RWPE2 (cell line): ENCODE measurements around the gene NRXN2.
A peak's percentile ranks its signal among the peaks of the same experiment; 100 is the strongest.

Experiments
- ATAC-seq: fragments of 200-7000 bp; cut with Tn5 transposase; 3 replicates; pipeline ENCODE4 v1.9.1; 2021; ENCODE audit warnings: low read depth
- DNase-seq: peaks from one replicate; pipeline ENCODE4 v3.0.0-alpha.2; 2020; ENCODE audit warnings: low spot score
- H3K27ac ChIP-seq: fragments of 450-650 bp; 2 replicates; pipeline ENCODE4 v1.5.1; 2017; ENCODE audit warnings: mild to moderate bottlenecking; ENCODE audit not compliant: poor library complexity, severe bottlenecking
- H3K27me3 ChIP-seq: fragments of 250-450 bp; sonication (Bioruptor Pico); 2 replicates; pipeline ENCODE4 v1.5.1; 2021; ENCODE audit warnings: mild to moderate bottlenecking, moderate library complexity; ENCODE audit not compliant: insufficient read depth, poor library complexity, severe bottlenecking
- H3K36me3 ChIP-seq: fragments of 250-450 bp; sonication (Bioruptor Pico); 2 replicates; pipeline ENCODE4 v1.5.1; 2020; ENCODE audit warnings: low read depth, mild to moderate bottlenecking, moderate library complexity
- H3K4me1 ChIP-seq: fragments of 250-450 bp; sonication (Bioruptor Pico); 2 replicates; pipeline ENCODE4 v1.5.1; 2021; ENCODE audit warnings: mild to moderate bottlenecking, moderate library complexity; ENCODE audit not compliant: insufficient read depth, poor library complexity, severe bottlenecking
- H3K4me3 ChIP-seq: fragments of 250-450 bp; sonication (Bioruptor Pico); 2 replicates; pipeline ENCODE4 v1.5.1; 2021; ENCODE audit warnings: mild to moderate bottlenecking, moderate library complexity; ENCODE audit not compliant: severe bottlenecking
- H3K9me3 ChIP-seq: fragments of 250-450 bp; sonication (Bioruptor Pico); 2 replicates; pipeline ENCODE4 v1.5.1; 2021; ENCODE audit warnings: mild to moderate bottlenecking, moderate library complexity; ENCODE audit not compliant: severe bottlenecking
- TF ChIP-seq, protein P1 (sequence below): fragments of 450-650 bp; IDR thresholded peaks from one replicate; pipeline ENCODE4 v1.5.1; 2017; ENCODE audit warnings: mild to moderate bottlenecking, moderate library complexity; ENCODE audit not compliant: poor library complexity, severe bottlenecking

Gene NRXN2

DNA sequence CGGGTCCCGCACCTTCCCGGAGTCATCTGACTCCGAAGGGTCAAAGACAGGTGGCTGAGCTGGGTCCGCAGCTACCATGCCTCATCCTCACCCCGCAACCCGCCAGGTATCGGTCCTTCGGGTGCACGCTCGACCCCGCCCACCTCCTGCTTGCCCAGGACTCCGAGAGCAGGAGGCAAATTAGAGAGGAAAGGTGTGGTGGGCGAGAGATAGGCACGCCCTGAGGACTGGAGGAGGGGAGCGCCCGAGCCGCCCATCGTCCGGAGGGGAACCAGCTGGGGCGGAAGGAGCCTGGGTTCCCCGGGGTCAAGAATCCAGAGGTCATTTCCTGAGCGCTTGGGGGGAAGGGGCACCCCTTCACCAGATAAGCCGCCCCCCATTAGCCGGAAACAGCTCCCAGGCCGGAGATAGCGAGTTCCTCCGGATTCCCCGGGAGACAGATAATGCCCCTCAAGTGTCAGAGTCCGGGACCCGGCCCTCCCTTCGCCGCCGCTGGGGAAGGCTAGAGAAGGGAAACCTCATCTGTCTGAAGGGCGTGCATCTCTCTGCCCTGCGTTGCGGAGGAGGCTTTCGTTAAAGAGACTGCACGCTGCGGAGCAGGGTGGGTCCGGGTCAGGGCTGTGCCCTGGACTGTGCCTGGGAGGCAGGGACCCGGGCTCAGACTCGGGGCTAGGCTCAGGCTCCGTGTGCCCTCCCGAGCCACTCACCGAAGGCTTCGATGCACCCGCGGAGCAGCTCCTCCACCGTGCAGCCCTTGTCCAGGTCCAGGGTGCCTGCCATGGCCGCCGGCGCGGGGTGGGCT, 19.3 kb upstream of the NRXN2 start:
- no peaks in the 10 kb centered on the region for H3K9me3 ChIP-seq
- H3K36me3 ChIP-seq = no peaks in the 10 kb centered on the region
- DNase-seq (no peak), ATAC-seq (peak; percentile 19)
- no peak overlapping the region for H3K27ac ChIP-seq
- TF ChIP-seq, protein P1, sequence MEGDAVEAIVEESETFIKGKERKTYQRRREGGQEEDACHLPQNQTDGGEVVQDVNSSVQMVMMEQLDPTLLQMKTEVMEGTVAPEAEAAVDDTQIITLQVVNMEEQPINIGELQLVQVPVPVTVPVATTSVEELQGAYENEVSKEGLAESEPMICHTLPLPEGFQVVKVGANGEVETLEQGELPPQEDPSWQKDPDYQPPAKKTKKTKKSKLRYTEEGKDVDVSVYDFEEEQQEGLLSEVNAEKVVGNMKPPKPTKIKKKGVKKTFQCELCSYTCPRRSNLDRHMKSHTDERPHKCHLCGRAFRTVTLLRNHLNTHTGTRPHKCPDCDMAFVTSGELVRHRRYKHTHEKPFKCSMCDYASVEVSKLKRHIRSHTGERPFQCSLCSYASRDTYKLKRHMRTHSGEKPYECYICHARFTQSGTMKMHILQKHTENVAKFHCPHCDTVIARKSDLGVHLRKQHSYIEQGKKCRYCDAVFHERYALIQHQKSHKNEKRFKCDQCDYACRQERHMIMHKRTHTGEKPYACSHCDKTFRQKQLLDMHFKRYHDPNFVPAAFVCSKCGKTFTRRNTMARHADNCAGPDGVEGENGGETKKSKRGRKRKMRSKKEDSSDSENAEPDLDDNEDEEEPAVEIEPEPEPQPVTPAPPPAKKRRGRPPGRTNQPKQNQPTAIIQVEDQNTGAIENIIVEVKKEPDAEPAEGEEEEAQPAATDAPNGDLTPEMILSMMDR = no peak
- H3K27me3 ChIP-seq = peaks cover 23% of the 10 kb centered on the region
- H3K4me1 ChIP-seq = no peaks in the 10 kb centered on the region
- H3K4me3 ChIP-seq = peak overlapping the region; percentile 25

- TF ChIP-seq, protein P1 = no peak
- DNase-seq (no peak), ATAC-seq (no peak)
- H3K27me3 ChIP-seq = peaks cover 23% of the 10 kb centered on the region
- no peaks in the 10 kb centered on the region for H3K36me3 ChIP-seq
- H3K4me1 ChIP-seq = no peaks in the 10 kb centered on the region
- no peaks in the 10 kb centered on the region for H3K9me3 ChIP-seq
- no peak overlapping the region for H3K4me3 ChIP-seq
- H3K27ac ChIP-seq = no peak overlapping the region
Observed at GRCh38 chr11:64741375-64742086, 18.5 kb upstream of the NRXN2 start.

GRCh38 chr11:64739871-64740270, 16.9 kb upstream of the NRXN2 start:
- Histone ChIP-seq H3K36me3 (no peaks in the 10 kb centered on the region), H3K9me3 (no peaks in the 10 kb centered on the region), H3K27me3 (peaks cover 15% of the 10 kb centered on the region), H3K4me3 (no peak overlapping the region), H3K4me1 (no peaks in the 10 kb centered on the region), H3K27ac (no peak overlapping the region)
- DNase-seq = no peak
- no peak for ATAC-seq
- TF ChIP-seq, protein P1 = no peak

DNA sequence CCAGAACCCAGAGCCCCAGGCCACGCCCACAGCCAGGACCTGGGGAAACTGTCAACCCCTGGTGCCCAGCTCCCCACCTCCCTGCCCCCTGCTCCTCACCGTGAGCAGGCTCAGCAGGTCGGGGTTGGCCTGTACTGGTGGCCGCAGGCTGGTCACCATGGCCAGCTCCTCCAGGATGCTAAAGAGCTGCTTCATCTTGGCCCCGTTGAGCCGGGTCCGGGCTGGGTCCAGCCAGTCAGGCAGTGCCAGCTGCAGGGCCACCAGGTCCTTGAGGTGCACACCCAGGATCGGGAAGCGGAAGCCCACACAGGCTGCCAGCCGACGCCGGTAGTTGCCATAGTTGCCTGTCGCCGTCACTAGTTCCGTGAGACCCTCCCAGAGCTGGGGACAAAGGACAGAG, 13.7 kb upstream of the NRXN2 start:
- no peaks in the 10 kb centered on the region for H3K36me3 ChIP-seq
- no peak for DNase-seq
- no peaks in the 10 kb centered on the region for H3K9me3 ChIP-seq
- TF ChIP-seq, protein P1 = no peak
- no peak for ATAC-seq
- H3K27ac ChIP-seq = no peak overlapping the region
- no peak overlapping the region for H3K4me3 ChIP-seq
- no peaks in the 10 kb centered on the region for H3K4me1 ChIP-seq
- H3K27me3 ChIP-seq = no peaks in the 10 kb centered on the region
